GM21717 (cell line): ENCODE data around the gene GMPPA.

Experiments used
- ATAC-seq: cut with Tn5 transposase; IDR thresholded peaks from one replicate; pipeline ENCODE4 v1.9.1; 2021; ENCODE audit warnings: mild to moderate bottlenecking, moderate library complexity; ENCODE audit not compliant: unreplicated experiment

Gene GMPPA

GRCh38 chr2:219467736-219468075 lies 31.0 kb upstream of the GMPPA start:
- no peak for ATAC-seq

- ATAC-seq, result no peak
These were observed 30.1 kb upstream of the GMPPA start for GRCh38 chr2:219468410-219469185.

GRCh38 chr2:219469186-219469724 lies 29.4 kb upstream of the GMPPA start:
- no peak for ATAC-seq

- ATAC-seq, result no peak
These were observed 28.3 kb upstream of the GMPPA start for GRCh38 chr2:219470429-219470828.

GRCh38 chr2:219471476-219472371 lies 27.0 kb upstream of the GMPPA start:
- ATAC-seq, result no peak

GRCh38 chr2:219472629-219473187 lies 26.0 kb upstream of the GMPPA start:
- ATAC-seq, result no peak

GRCh38 chr2:219473511-219473910 lies 25.2 kb upstream of the GMPPA start:
- no peak for ATAC-seq

- ATAC-seq, result no peak
These were observed 24.2 kb upstream of the GMPPA start for GRCh38 chr2:219474285-219475060.

- no peak for ATAC-seq
These were observed 23.4 kb upstream of the GMPPA start for GRCh38 chr2:219475278-219475677.

- no peak for ATAC-seq
These were observed 22.7 kb upstream of the GMPPA start for GRCh38 chr2:219475697-219476651.

GRCh38 chr2:219476652-219477151 lies 22.0 kb upstream of the GMPPA start:
- no peak for ATAC-seq

- ATAC-seq, result no peak
These were observed 21.5 kb upstream of the GMPPA start for GRCh38 chr2:219477179-219477578.

GRCh38 chr2:219477815-219478214 lies 20.9 kb upstream of the GMPPA start:
- ATAC-seq, result no peak

GRCh38 chr2:219478916-219479315 lies 19.8 kb upstream of the GMPPA start:
- no peak for ATAC-seq

GRCh38 chr2:219480004-219480403 lies 18.7 kb upstream of the GMPPA start:
- no peak for ATAC-seq

GRCh38 chr2:219482674-219483405 lies 15.9 kb upstream of the GMPPA start:
- ATAC-seq, result no peak

- no peak for ATAC-seq
These were observed 15.0 kb upstream of the GMPPA start for GRCh38 chr2:219483451-219484342.
